IPS DF 6.9 (cell line): ENCODE results near the gene KANTR.
A peak's percentile ranks its signal among the peaks of the same experiment; 100 is the strongest.

Experiments used
- DNase-seq: peaks from one replicate; pipeline ENCODE4 v3.0.0-alpha.2; 2013; ENCODE audit warnings: low read depth, low spot score
- H3K27ac ChIP-seq: one replicate; pipeline ENCODE4 v1.5.1; 2013; ENCODE audit warnings: low read length, control low read depth
- H3K27me3 ChIP-seq: 2 replicates; pipeline ENCODE4 v1.6.1; 2013; ENCODE audit warnings: mild to moderate bottlenecking, low read length; ENCODE audit not compliant: control insufficient read depth, insufficient read depth
- H3K36me3 ChIP-seq: 2 replicates; pipeline ENCODE4 v1.6.1; 2013; ENCODE audit warnings: low read length; ENCODE audit not compliant: control insufficient read depth, insufficient read depth
- H3K4me1 ChIP-seq: 2 replicates; pipeline ENCODE4 v1.6.1; 2013; ENCODE audit warnings: low read length; ENCODE audit not compliant: control insufficient read depth, insufficient read depth
- H3K4me3 ChIP-seq: 2 replicates; pipeline ENCODE4 v1.5.1; 2013; ENCODE audit warnings: mild to moderate bottlenecking, low read length
- H3K9me3 ChIP-seq: 2 replicates; pipeline ENCODE4 v1.6.1; 2013; ENCODE audit warnings: low read length, inconsistent platforms; ENCODE audit not compliant: control insufficient read depth, insufficient read depth
- WGBS: extraction: QIAGEN DNeasy Blood & Tissue Kit; methylation state at CpG from one replicate; pipeline ENCODE4 v1.1.7; 2013; ENCODE audit warnings: mixed read lengths, missing lambda C conversion rate; ENCODE audit not compliant: insufficient read length, insufficient coverage; 5-methylcytosine and 5-hydroxymethylcytosine counted together

Gene KANTR

GRCh38 chrX:53081925-53082772 lies 11.8 kb upstream of the KANTR start, which contains the start of gene TSPYL2:
TSS of gene TSPYL2 (plus strand) at chrX:53082367. CDS start at chrX:53082499, 132 bp downstream.
- Histone ChIP-seq H3K4me1 (no peaks in the 10 kb centered on the region; the same call in 1 of the 2 replicates), H3K9me3 (no peaks in the 10 kb centered on the region), H3K4me3 (peak within 1 kb of the TSS; percentile 78; the same call in 1 of the 2 replicates), H3K27me3 (no peaks in the 10 kb centered on the region), H3K36me3 (peaks cover 6% of the 10 kb centered on the region; the same call in 1 of the 2 replicates), H3K27ac (no peak within 1 kb of the TSS)
- no CpG with 5 or more reads among the region's 86 CpGs for WGBS
- DNase-seq = no peak

- WGBS = no CpG with 5 or more reads among the region's 31 CpGs
- Histone ChIP-seq H3K9me3 (no peaks in the 10 kb centered on the region), H3K4me3 (peak overlapping the region; percentile 78; the same call in 1 of the 2 replicates), H3K27me3 (no peaks in the 10 kb centered on the region), H3K27ac (no peak overlapping the region), H3K36me3 (peaks cover 6% of the 10 kb centered on the region; the same call in 1 of the 2 replicates), H3K4me1 (no peaks in the 10 kb centered on the region; the same call in none of the 2 replicates)
- no peak for DNase-seq
Measured at GRCh38 chrX:53082773-53083616, 10.9 kb upstream of the KANTR start.

DNA sequence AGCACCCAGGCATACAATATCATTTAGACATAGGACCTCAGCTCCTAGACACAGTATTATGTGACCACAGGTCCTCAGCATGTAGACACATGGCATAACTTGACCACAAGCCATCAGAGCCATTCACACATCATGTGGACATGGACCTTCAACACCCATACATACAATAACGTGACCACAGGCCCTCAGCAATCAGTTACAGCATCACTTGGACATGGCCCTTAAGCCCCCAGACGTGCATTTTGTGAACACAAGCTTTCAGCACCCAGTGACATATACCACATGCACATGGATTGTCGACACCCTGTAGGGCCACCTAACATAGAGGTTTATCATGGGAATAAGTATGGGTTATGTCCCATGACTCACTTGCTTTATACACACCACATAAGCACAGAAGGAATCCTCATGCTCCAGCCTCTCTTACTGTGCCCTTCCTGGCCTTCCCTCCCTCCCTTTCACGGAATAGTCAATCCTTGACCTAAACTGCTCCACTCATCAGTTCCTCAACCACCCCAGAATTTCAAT lies 9.8 kb upstream of the KANTR start:
- H3K27me3 ChIP-seq = no peaks in the 10 kb centered on the region
- H3K4me1 ChIP-seq = no peaks in the 10 kb centered on the region; the same call in none of the 2 replicates
- H3K36me3 ChIP-seq = peaks cover 6% of the 10 kb centered on the region; the same call in 1 of the 2 replicates
- no peak for DNase-seq
- no peak overlapping the region for H3K27ac ChIP-seq
- WGBS = no CpG with 5 or more reads among the region's 4 CpGs
- H3K4me3 ChIP-seq = no peak overlapping the region
- H3K9me3 ChIP-seq = no peaks in the 10 kb centered on the region

DNA sequence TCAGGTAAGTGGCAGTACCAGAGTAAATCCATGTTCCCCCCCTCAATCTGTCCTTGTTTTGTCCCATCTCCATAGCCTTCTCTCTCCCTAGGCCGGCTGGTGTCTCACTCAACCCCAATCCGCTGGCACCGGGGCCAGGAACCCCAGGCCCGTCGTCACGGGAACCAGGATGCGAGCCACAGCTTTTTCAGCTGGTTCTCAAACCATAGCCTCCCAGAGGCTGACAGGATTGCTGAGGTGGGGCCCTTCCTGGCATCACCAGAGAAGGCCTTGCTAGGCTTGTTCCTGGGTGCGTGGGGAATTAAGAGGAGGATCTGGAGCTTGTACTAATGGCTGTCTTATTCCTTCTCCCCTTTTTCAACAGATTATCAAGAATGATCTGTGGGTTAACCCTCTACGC lies 9.1 kb upstream of the KANTR start:
- Histone ChIP-seq H3K4me1 (no peaks in the 10 kb centered on the region; the same call in none of the 2 replicates), H3K9me3 (no peaks in the 10 kb centered on the region), H3K4me3 (no peak overlapping the region), H3K27me3 (no peaks in the 10 kb centered on the region), H3K36me3 (peaks cover 6% of the 10 kb centered on the region; the same call in 1 of the 2 replicates), H3K27ac (no peak overlapping the region)
- no peak for DNase-seq
- WGBS = no CpG with 5 or more reads among the region's 9 CpGs

DNA sequence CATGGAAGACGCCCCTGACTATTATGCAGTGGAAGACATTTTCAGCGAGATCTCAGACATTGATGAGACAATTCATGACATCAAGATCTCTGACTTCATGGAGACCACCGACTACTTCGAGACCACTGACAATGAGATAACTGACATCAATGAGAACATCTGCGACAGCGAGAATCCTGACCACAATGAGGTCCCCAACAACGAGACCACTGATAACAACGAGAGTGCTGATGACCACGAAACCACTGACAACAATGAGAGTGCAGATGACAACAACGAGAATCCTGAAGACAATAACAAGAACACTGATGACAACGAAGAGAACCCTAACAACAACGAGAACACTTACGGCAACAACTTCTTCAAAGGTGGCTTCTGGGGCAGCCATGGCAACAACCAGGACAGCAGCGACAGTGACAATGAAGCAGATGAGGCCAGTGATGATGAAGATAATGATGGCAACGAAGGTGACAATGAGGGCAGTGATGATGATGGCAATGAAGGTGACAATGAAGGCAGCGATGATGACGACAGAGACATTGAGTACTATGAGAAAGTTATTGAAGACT lies 8.2 kb upstream of the KANTR start:
- H3K36me3 ChIP-seq = peaks cover 6% of the 10 kb centered on the region; the same call in 1 of the 2 replicates
- H3K27me3 ChIP-seq = no peaks in the 10 kb centered on the region
- H3K27ac ChIP-seq = no peak overlapping the region
- DNase-seq = no peak
- H3K9me3 ChIP-seq = no peaks in the 10 kb centered on the region
- H3K4me1 ChIP-seq = no peaks in the 10 kb centered on the region; the same call in none of the 2 replicates
- no CpG with 5 or more reads among the region's 17 CpGs for WGBS
- no peak overlapping the region for H3K4me3 ChIP-seq

- Histone ChIP-seq H3K4me1 (no peaks in the 10 kb centered on the region; the same call in none of the 2 replicates), H3K4me3 (no peak overlapping the region), H3K9me3 (no peaks in the 10 kb centered on the region), H3K27ac (no peak overlapping the region), H3K36me3 (peaks cover 6% of the 10 kb centered on the region; the same call in 1 of the 2 replicates), H3K27me3 (no peaks in the 10 kb centered on the region)
- WGBS = no CpG with 5 or more reads among the region's 6 CpGs
- no peak for DNase-seq
Measured at GRCh38 chrX:53086464-53086863, 7.5 kb upstream of the KANTR start.

GRCh38 chrX:53087388-53087831 lies 6.5 kb upstream of the KANTR start:
- Histone ChIP-seq H3K9me3 (no peaks in the 10 kb centered on the region), H3K4me3 (no peak overlapping the region), H3K27ac (no peak overlapping the region), H3K27me3 (no peaks in the 10 kb centered on the region), H3K36me3 (peaks cover 6% of the 10 kb centered on the region; the same call in 1 of the 2 replicates), H3K4me1 (no peaks in the 10 kb centered on the region; the same call in none of the 2 replicates)
- DNase-seq = no peak
- no CpG with 5 or more reads among the region's 3 CpGs for WGBS

- no peak for DNase-seq
- Histone ChIP-seq H3K4me3 (peak overlapping the region; percentile 48; the same call in 1 of the 2 replicates), H3K27ac (no peak overlapping the region), H3K27me3 (no peaks in the 10 kb centered on the region), H3K9me3 (no peaks in the 10 kb centered on the region), H3K36me3 (peaks cover 6% of the 10 kb centered on the region; the same call in 1 of the 2 replicates), H3K4me1 (no peaks in the 10 kb centered on the region; the same call in none of the 2 replicates)
- WGBS = no CpG with 5 or more reads among the region's 51 CpGs
Measured at GRCh38 chrX:53088136-53088974, 5.6 kb upstream of the KANTR start.

- H3K9me3 ChIP-seq = no peaks in the 10 kb centered on the region
- DNase-seq = no peak
- no peak overlapping the region for H3K4me3 ChIP-seq
- H3K36me3 ChIP-seq = peaks cover 6% of the 10 kb centered on the region; the same call in 1 of the 2 replicates
- H3K4me1 ChIP-seq = no peaks in the 10 kb centered on the region; the same call in none of the 2 replicates
- WGBS = no CpG with 5 or more reads among the region's 11 CpGs
- no peak overlapping the region for H3K27ac ChIP-seq
- H3K27me3 ChIP-seq = no peaks in the 10 kb centered on the region
Measured at GRCh38 chrX:53089224-53089842, 4.6 kb upstream of the KANTR start.
